Measurements from ENCODE around the gene ANKRD16.

- no peak for TF ChIP-seq CTCF (IDR thresholded peaks at IDR 0.05)
- TF ChIP-seq POLR2A (IDR thresholded peaks at IDR 0.05): no peak
- TF ChIP-seq EP300 (IDR thresholded peaks at IDR 0.05; ENCODE audit: low read depth): no peak
- TF ChIP-seq POLR2AphosphoS5 (IDR thresholded peaks at IDR 0.05): peak in 1 of 3 donors; percentile 16
Observed at GRCh38 chr10:5812283-5813090, 77.2 kb downstream of the ANKRD16 start.
